Measurements from ENCODE around the gene PTGS2.
"Not testable (repeated sequence)": the region's sequence is repeated elsewhere in the genome, so short reads cannot be mapped to it uniquely, and the experiment has no call there.

PTGS2 gene

GRCh38 chr1:186653312-186653711 is 26.9 kb downstream of the PTGS2 start:
- no peaks in the 10 kb centered on the region for H3K79me2 ChIP-seq (ENCODE audit: control insufficient read depth, insufficient read depth, low read length, poor library complexity)
- no peak overlapping the region for H2AK5ac ChIP-seq (ENCODE audit: low read length)
- H3K4me2 ChIP-seq (ENCODE audit: low read length): no peak overlapping the region
- H3K27ac ChIP-seq (ENCODE audit: low read depth, low read length): no peak overlapping the region
- H2BK12ac ChIP-seq (ENCODE audit: low read length): no peak overlapping the region
- H4K8ac ChIP-seq (ENCODE audit: low read depth, low read length): no peak overlapping the region
- no peak overlapping the region for H4K12ac ChIP-seq (ENCODE audit: low read depth, low read length)
- no peaks in the 10 kb centered on the region for H3K79me1 ChIP-seq (ENCODE audit: low read length)
- no peak for DNase-seq
- H3K4ac ChIP-seq (ENCODE audit: low read depth, low read length): no peak overlapping the region
- no peak overlapping the region for H3K4me3 ChIP-seq (ENCODE audit: low read depth, low read length)
- H3K18ac ChIP-seq (ENCODE audit: low read length): no peak overlapping the region
- H3K9me3 ChIP-seq (ENCODE audit: insufficient read depth, low read depth, low read length): no peaks in the 10 kb centered on the region
- no CpG with 5 or more reads among the region's 2 CpGs for WGBS (ENCODE audit: extremely low coverage, insufficient coverage, insufficient read length)
- H2BK120ac ChIP-seq (ENCODE audit: insufficient read depth, low read length, poor library complexity): no peak overlapping the region
- no peak overlapping the region for H2AFZ ChIP-seq (ENCODE audit: insufficient read depth, low read length, poor library complexity)
- no peak overlapping the region for H3K9ac ChIP-seq (ENCODE audit: low read length)
- no peaks in the 10 kb centered on the region for H3K36me3 ChIP-seq (ENCODE audit: control insufficient read depth in 1 of 2, insufficient read depth in 2 of 2, low read length in 2 of 2)
- no peak overlapping the region for H4K91ac ChIP-seq (ENCODE audit: low read depth, low read length)
- H3K4me1 ChIP-seq (ENCODE audit: control insufficient read depth in 1 of 2, insufficient read depth in 2 of 2, low read length in 2 of 2): no peaks in the 10 kb centered on the region
- H2BK5ac ChIP-seq (ENCODE audit: low read depth, low read length, poor library complexity): no peak overlapping the region
- no peak overlapping the region for H3K23ac ChIP-seq (ENCODE audit: low read length)
- H3K27me3 ChIP-seq (ENCODE audit: insufficient read depth, low read length): no peaks in the 10 kb centered on the region
- no peak overlapping the region for H3K14ac ChIP-seq (ENCODE audit: low read length)

- no peak overlapping the region for H3K18ac ChIP-seq (ENCODE audit: low read length)
- H3K14ac ChIP-seq (ENCODE audit: low read length): no peak overlapping the region
- H4K8ac ChIP-seq (ENCODE audit: low read depth, low read length): no peak overlapping the region
- no peak overlapping the region for H3K23ac ChIP-seq (ENCODE audit: low read length)
- H2BK120ac ChIP-seq (ENCODE audit: insufficient read depth, low read length, poor library complexity): no peak overlapping the region
- H3K79me1 ChIP-seq (ENCODE audit: low read length): no peaks in the 10 kb centered on the region
- no peaks in the 10 kb centered on the region for H3K9me3 ChIP-seq (ENCODE audit: insufficient read depth, low read depth, low read length)
- H4K91ac ChIP-seq (ENCODE audit: low read depth, low read length): no peak overlapping the region
- no peaks in the 10 kb centered on the region for H3K36me3 ChIP-seq (ENCODE audit: control insufficient read depth in 1 of 2, insufficient read depth in 2 of 2, low read length in 2 of 2)
- peaks cover 3 to 4% of the 10 kb centered on the region in 2 experiments for H3K4me1 ChIP-seq (ENCODE audit: control insufficient read depth in 1 of 2, insufficient read depth in 2 of 2, low read length in 2 of 2)
- no peak overlapping the region for H2AFZ ChIP-seq (ENCODE audit: insufficient read depth, low read length, poor library complexity)
- no peaks in the 10 kb centered on the region for H3K79me2 ChIP-seq (ENCODE audit: control insufficient read depth, insufficient read depth, low read length, poor library complexity)
- H2AK5ac ChIP-seq (ENCODE audit: low read length): no peak overlapping the region
- no peaks in the 10 kb centered on the region for H3K27me3 ChIP-seq (ENCODE audit: insufficient read depth, low read length)
- no peak overlapping the region for H3K4me2 ChIP-seq (ENCODE audit: low read length)
- WGBS (ENCODE audit: extremely low coverage, insufficient coverage, insufficient read length): no CpG with 5 or more reads among the region's 4 CpGs
- H2BK5ac ChIP-seq (ENCODE audit: low read depth, low read length, poor library complexity): no peak overlapping the region
- no peak overlapping the region for H3K27ac ChIP-seq (ENCODE audit: low read depth, low read length)
- no peak overlapping the region for H2BK12ac ChIP-seq (ENCODE audit: low read length)
- no peak overlapping the region for H3K4ac ChIP-seq (ENCODE audit: low read depth, low read length)
- H4K12ac ChIP-seq (ENCODE audit: low read depth, low read length): no peak overlapping the region
- no peak for DNase-seq
- H3K9ac ChIP-seq (ENCODE audit: low read length): no peak overlapping the region
- H3K4me3 ChIP-seq (ENCODE audit: low read depth, low read length): no peak overlapping the region
These were observed 31.6 kb downstream of the PTGS2 start for GRCh38 chr1:186648613-186649012.

- not testable (repeated sequence) for DNase-seq
These were observed 32.2 kb downstream of the PTGS2 start for GRCh38 chr1:186647985-186648384.

GRCh38 chr1:186643614-186644013 is 36.6 kb downstream of the PTGS2 start:
- Histone ChIP-seq H2BK5ac (ENCODE audit: low read depth, low read length, poor library complexity) (no peak overlapping the region), H3K4me1 (ENCODE audit: control insufficient read depth in 1 of 2, insufficient read depth in 2 of 2, low read length in 2 of 2) (peaks cover 3 to 4% of the 10 kb centered on the region in 2 experiments), H3K27ac (ENCODE audit: low read depth, low read length) (no peak overlapping the region), H4K12ac (ENCODE audit: low read depth, low read length) (no peak overlapping the region), H3K9me3 (ENCODE audit: insufficient read depth, low read depth, low read length) (no peaks in the 10 kb centered on the region), H3K4ac (ENCODE audit: low read depth, low read length) (no peak overlapping the region), H3K4me3 (ENCODE audit: low read depth, low read length) (no peak overlapping the region), H3K9ac (ENCODE audit: low read length) (no peak overlapping the region), H3K18ac (ENCODE audit: low read length) (no peak overlapping the region), H2BK120ac (ENCODE audit: insufficient read depth, low read length, poor library complexity) (no peak overlapping the region), H3K23ac (ENCODE audit: low read length) (no peak overlapping the region), H3K14ac (ENCODE audit: low read length) (no peak overlapping the region), H2AFZ (ENCODE audit: insufficient read depth, low read length, poor library complexity) (no peak overlapping the region), H3K36me3 (ENCODE audit: control insufficient read depth in 1 of 2, insufficient read depth in 2 of 2, low read length in 2 of 2) (no peaks in the 10 kb centered on the region), H4K91ac (ENCODE audit: low read depth, low read length) (no peak overlapping the region), H3K79me1 (ENCODE audit: low read length) (no peaks in the 10 kb centered on the region), H3K27me3 (ENCODE audit: insufficient read depth, low read length) (no peaks in the 10 kb centered on the region), H3K79me2 (ENCODE audit: control insufficient read depth, insufficient read depth, low read length, poor library complexity) (no peaks in the 10 kb centered on the region), H3K4me2 (ENCODE audit: low read length) (no peak overlapping the region), H2BK12ac (ENCODE audit: low read length) (no peak overlapping the region), H2AK5ac (ENCODE audit: low read length) (no peak overlapping the region), H4K8ac (ENCODE audit: low read depth, low read length) (no peak overlapping the region)
- peak; percentile 27 to 89 for DNase-seq
- no CpG with 5 or more reads among the region's 2 CpGs for WGBS (ENCODE audit: extremely low coverage, insufficient coverage, insufficient read length)

More at GRCh38 chr1:186647985-186648384, 32.2 kb downstream of the PTGS2 start:
- H3K9me3 ChIP-seq (ENCODE audit: insufficient read depth, low read depth, low read length); H3K4me1 ChIP-seq (ENCODE audit: control insufficient read depth in 1 of 2, insufficient read depth in 2 of 2, low read length in 2 of 2); H3K4me3 ChIP-seq (ENCODE audit: low read depth, low read length); H3K27me3 ChIP-seq (ENCODE audit: insufficient read depth, low read length); H4K12ac ChIP-seq (ENCODE audit: low read depth, low read length); H3K18ac ChIP-seq (ENCODE audit: low read length); H3K14ac ChIP-seq (ENCODE audit: low read length); H3K23ac ChIP-seq (ENCODE audit: low read length); H2AFZ ChIP-seq (ENCODE audit: insufficient read depth, low read length, poor library complexity); H3K27ac ChIP-seq (ENCODE audit: low read depth, low read length); H3K4ac ChIP-seq (ENCODE audit: low read depth, low read length); H3K36me3 ChIP-seq (ENCODE audit: control insufficient read depth in 1 of 2, insufficient read depth in 2 of 2, low read length in 2 of 2); H3K4me2 ChIP-seq (ENCODE audit: low read length); H4K91ac ChIP-seq (ENCODE audit: low read depth, low read length); H2BK12ac ChIP-seq (ENCODE audit: low read length); H3K79me1 ChIP-seq (ENCODE audit: low read length); H3K79me2 ChIP-seq (ENCODE audit: control insufficient read depth, insufficient read depth, low read length, poor library complexity); H2BK120ac ChIP-seq (ENCODE audit: insufficient read depth, low read length, poor library complexity); H3K9ac ChIP-seq (ENCODE audit: low read length); H2AK5ac ChIP-seq (ENCODE audit: low read length); H4K8ac ChIP-seq (ENCODE audit: low read depth, low read length); H2BK5ac ChIP-seq (ENCODE audit: low read depth, low read length, poor library complexity): not testable (repeated sequence)
- WGBS (ENCODE audit: extremely low coverage, insufficient coverage, insufficient read length): no CpG with 5 or more reads among the region's 4 CpGs
